GM21717 (cell line): ENCODE measurements around the gene SFTPB.
"Not testable (repeated sequence)": the region's sequence is repeated elsewhere in the genome, so short reads cannot be mapped to it uniquely, and the experiment has no call there.

ENCODE experiments used
- ATAC-seq: cut with Tn5 transposase; IDR thresholded peaks from one replicate; pipeline ENCODE4 v1.9.1; 2021; ENCODE audit warnings: mild to moderate bottlenecking, moderate library complexity; ENCODE audit not compliant: unreplicated experiment

SFTPB gene

GRCh38 chr2:85657399-85657798 is 10.6 kb downstream of the SFTPB start:
- not testable (repeated sequence) for ATAC-seq

GRCh38 chr2:85656468-85656867 is 11.5 kb downstream of the SFTPB start:
- no peak for ATAC-seq

- ATAC-seq = no peak
Measured at GRCh38 chr2:85655961-85656417, 12.0 kb downstream of the SFTPB start.

GRCh38 chr2:85653996-85654395 is 14.0 kb downstream of the SFTPB start:
- ATAC-seq = no peak

GRCh38 chr2:85652056-85652455 is 15.9 kb downstream of the SFTPB start:
- no peak for ATAC-seq

GRCh38 chr2:85651097-85651496 is 16.9 kb downstream of the SFTPB start:
- no peak for ATAC-seq

GRCh38 chr2:85650456-85650855 is 17.5 kb downstream of the SFTPB start:
- ATAC-seq = no peak

- ATAC-seq = no peak
Measured at GRCh38 chr2:85649201-85650190, 18.5 kb downstream of the SFTPB start.

GRCh38 chr2:85648619-85649018 is 19.4 kb downstream of the SFTPB start:
- ATAC-seq = no peak

- no peak for ATAC-seq
Measured at GRCh38 chr2:85647823-85648526, 20.0 kb downstream of the SFTPB start.

- no peak for ATAC-seq
Measured at GRCh38 chr2:85646166-85646565, 21.8 kb downstream of the SFTPB start.

GRCh38 chr2:85644909-85645308 is 23.1 kb downstream of the SFTPB start:
- ATAC-seq = no peak

GRCh38 chr2:85642725-85643124 is 25.3 kb downstream of the SFTPB start:
- ATAC-seq = no peak

GRCh38 chr2:85635636-85636035 is 32.4 kb downstream of the SFTPB start:
- ATAC-seq = no peak

GRCh38 chr2:85635011-85635410 is 33.0 kb downstream of the SFTPB start:
- ATAC-seq = no peak

GRCh38 chr2:85631316-85631715 is 36.7 kb downstream of the SFTPB start:
- no peak for ATAC-seq

- ATAC-seq = no peak
Measured at GRCh38 chr2:85628658-85629057, 39.3 kb downstream of the SFTPB start.

- no peak for ATAC-seq
Measured at GRCh38 chr2:85623991-85624390, 44.0 kb downstream of the SFTPB start.

GRCh38 chr2:85621338-85621737 is 46.7 kb downstream of the SFTPB start:
- ATAC-seq = no peak

GRCh38 chr2:85619617-85620016 is 48.4 kb downstream of the SFTPB start:
- no peak for ATAC-seq

GRCh38 chr2:85617723-85618122 is 50.3 kb downstream of the SFTPB start:
- ATAC-seq = not testable (repeated sequence)

GRCh38 chr2:85615413-85615728 is 52.6 kb downstream of the SFTPB start:
- no peak for ATAC-seq
